ENCODE measurements around the gene SMAP2.

The SMAP2 gene

DNA sequence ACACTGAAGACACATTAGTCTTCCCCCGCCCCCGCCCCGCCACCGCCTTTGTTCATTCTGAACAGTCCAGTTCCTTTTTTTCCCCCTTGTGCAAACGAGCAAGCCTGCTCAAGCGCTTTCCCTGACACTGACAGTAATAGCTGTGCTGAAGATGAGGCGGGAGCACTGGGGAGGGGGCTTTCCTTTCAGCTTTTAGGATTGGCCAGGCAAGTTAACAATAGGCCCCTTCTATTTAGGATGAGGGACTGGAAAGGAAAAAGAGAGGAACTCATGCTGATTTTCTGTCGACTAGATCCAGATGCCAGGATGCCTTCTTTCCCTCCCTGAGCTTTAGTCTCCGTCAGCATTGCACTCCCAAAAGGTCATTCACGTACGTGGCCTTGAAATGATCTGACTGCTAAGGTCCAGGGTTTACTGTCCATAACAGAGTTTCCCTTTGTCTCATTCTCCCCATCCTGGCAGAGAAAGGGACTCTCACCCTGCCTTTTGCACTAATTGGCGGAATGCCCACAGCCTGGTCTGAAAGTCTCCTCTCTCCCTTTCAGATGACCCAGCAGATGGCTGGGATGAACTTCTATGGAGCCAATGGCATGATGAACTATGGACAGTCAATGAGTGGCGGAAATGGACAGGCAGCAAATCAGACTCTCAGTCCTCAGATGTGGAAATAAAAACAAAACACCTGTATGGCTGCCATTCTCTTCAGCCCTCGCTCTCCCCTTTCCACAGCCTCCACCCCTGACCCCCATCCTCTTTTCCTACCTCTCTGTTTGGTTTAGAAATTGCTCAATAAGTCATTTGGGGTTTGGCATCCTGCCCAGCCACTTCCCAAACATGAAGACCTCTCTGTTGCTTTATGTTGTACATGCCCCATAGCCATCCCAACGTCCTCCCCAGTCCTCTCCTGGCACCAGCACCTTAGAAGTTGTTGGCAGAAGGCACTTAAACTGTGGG is 48.2 kb downstream of the SMAP2 start:
- peak; percentile 30 for DNase-seq (ENCODE audit: low spot score)

DNA sequence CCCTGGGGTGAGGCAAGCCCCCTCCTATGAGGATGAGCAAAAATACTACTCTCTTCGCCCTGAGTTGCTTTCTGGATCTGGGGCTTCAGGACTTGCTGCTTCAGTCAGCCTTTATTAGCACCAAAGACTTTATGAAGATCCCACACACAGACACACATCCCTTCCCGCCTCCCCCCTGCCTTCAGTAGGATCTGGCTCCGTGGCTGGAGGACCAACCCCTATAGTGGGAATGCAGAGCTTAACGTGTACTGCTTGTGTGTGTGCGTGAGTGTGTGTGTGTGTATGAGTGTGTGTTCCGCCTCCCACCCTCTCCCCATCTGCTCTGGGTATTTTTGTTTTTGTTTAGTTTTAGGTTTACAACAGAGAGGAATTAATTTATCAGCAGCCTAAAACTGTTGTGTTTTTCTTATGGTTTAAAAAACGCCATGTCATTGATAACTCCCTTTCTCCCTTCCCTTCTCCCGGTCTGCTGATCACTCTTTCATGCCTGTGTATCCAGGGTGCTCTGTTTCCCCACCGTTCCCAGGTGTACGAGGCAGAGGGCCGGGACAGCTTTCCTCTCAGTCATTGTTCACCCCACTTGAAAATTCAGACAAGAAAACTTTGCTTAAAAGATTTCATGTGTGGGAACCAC is 49.2 kb downstream of the SMAP2 start:
- DNase-seq (ENCODE audit: low spot score): no peak

DNA sequence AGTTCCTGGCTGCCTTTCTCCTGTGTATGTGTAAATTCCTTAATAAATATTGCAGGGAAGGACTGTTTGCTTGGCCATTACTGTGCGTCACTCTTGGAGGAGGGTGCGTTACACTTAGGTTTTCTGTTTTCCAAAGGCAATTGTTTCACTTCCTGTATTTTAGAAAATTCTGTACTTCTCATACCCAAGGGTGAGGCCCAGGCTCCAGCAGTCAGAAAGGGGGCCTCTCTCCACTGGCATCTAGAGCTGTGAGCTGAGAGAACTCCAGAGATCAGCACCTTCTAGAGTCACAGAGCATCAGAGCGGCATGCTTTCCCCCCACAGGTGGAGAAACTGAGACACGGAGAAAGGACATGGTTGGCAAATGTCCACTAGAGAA is 49.7 kb downstream of the SMAP2 start:
- no peak for DNase-seq (ENCODE audit: low spot score)

DNA sequence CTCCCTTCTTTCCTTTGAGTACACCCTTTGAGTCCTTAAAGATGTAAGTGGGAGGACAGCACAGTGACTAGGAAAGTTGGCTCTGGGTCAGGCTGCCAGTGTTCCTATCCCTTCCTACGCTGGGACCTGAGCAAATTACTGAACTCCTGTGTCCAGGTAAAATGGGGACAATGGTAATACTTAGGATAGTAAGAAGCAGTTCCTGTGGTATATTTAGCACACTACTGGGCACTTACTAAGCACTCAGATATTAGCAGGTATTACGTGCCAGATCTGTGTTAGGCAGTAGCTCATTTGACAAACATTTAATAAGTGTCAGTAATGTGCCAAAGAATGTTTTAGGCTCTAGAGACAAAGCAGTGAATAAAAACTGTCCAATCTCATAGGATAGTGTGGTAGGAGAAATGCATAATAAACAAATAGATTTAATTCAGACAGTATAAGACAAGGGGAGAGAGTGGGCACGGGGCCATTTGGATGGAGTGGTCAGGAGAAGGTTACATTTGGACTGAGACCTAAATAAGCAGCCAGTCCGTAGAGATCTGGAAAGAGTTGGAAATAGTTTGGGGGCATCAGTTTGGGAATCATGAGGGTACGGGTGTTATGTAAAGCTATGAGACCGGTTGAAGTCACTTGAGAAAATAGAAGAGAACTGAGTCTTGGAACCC is 50.6 kb downstream of the SMAP2 start:
- no peak for DNase-seq (ENCODE audit: low spot score)

DNA sequence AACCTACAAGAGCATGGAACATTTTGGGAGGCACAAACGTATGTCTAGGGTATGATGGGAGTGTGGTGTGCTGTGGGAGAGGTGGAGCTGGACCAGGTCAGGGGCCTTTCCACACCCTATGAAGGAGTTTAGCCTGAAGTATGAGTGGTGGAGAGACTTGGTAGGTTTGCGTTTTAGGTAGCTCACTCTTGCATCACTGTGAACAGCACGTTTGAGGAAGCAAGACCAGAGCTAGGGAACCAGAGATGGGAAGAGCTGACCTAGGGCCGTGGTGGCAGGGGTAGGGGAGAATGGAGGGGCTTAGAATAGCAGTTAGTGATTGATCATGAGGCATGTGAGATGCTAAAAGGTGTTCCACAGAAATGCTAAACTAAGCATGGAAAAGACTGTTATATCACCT is 51.7 kb downstream of the SMAP2 start:
- no peak for DNase-seq (ENCODE audit: low spot score)

DNA sequence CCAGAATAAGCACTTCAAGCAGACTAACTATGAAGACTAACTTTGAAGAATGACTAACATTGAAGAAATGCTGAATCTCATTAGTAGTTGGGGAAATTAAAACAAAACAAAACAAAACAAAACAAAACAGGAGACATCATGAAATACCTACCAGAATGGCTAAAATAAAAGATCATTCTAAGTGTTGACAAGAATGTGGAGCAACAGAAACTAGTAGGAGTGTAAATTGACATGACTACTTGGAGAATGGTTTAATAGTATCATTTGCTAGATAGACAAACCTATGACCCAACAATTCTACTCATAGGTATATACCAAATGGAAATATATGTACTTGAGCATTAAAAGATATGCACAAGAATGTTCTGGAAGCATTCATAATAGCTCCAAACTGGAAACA is 57.9 kb downstream of the SMAP2 start:
- DNase-seq (ENCODE audit: low spot score): no peak

DNA sequence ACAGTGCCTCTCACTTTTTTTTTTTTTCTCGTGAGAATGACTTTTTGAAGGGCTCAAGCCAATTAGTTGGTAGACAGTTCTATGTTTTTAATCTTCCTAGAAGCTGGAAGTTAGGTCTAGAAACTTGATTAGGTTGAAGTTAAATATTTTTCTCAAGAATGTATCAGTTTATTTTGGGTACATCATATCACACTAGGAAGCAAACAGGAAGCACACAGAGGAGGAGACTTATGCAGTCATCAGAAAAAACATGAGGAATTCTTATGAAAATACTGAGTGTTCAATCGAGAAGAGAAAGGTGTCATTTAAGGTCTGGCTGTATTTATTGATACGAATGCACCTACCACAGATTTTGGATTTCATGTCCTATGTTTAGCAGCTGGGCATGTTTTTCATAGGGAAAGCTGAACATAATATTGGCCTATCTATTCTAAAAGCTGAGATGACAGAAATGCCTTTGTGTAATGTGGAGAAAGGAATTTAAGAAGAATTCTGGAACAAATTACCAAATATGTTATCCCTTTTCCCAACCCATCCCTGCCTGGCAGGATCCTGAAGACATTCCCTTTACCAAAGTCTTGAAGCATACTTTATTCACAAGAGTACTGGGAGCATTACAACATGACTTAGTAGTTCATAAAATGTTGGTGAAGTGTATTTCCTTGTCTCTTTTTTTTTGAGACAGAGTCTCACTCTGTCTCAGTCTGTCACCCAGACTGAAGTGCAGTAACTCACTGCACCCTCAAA is 59.3 kb downstream of the SMAP2 start:
- DNase-seq (ENCODE audit: low spot score): no peak

DNA sequence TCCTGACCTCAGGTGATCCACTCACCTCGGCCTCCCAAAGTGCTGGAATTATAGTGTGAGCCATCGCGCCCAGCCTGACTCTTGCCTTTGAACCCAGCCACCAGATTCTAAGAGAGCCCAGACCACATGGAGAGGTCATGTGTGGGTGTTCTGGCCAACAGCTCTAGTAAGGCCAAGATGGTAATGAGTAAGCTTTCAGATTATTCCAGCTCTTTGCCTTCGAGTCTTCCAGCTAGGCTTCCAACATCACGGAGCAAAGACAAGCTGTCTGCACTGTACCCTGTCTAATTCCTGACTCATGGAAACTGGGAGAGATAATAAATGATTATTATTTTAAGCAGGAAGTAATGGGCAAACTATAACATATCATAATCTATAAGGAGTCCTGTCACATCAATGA is 61.9 kb downstream of the SMAP2 start:
- no peak for DNase-seq (ENCODE audit: low spot score)

DNA sequence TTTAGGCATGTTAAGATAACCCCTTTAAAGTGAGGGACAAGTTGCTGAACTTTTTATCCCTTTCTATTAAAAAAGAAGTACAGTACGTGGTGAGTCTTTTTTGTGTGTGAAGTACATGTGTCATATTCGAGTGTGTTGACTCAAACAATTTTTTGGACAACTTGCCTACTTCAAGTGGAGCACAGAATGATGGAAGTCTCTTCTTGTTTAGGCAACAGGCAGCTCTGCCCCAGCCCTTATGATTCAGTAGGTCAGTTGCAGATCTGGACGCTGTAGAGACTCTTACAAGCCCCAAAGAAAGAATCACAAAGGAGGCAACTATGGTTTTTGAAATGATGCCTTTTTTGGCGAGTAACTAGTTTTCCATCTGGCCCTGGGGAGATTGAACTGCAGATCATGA is 62.3 kb downstream of the SMAP2 start:
- DNase-seq (ENCODE audit: low spot score): no peak

DNA sequence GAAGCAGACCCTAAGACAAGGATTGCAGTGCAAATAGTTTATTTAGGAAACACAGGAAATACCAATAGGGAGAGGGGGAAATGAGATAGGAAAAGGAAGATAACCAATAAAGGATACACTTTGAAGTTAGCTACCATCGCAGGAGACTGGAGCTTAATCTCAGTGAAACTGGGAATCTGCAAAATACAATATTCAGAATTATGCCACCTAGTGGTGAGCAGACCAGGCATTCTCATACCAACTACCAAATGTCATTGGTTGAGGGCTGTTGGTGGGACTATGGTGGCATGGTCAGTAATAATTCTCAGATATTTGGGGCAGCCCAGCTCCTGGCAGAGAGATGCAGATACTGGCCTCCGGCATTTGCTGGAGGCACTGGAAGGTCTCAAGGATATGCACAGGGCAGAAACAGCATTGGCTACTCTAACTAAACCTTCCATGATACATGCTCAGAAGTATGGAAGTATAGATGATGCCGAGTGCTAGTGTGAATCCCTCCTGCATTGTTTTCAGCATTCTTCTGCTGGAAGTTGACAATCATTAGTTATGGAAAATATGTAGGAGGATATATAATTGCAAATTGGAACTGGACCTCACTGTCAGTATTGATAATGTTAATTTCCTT is 65.0 kb downstream of the SMAP2 start:
- DNase-seq (ENCODE audit: low spot score): peak; percentile 45

DNA sequence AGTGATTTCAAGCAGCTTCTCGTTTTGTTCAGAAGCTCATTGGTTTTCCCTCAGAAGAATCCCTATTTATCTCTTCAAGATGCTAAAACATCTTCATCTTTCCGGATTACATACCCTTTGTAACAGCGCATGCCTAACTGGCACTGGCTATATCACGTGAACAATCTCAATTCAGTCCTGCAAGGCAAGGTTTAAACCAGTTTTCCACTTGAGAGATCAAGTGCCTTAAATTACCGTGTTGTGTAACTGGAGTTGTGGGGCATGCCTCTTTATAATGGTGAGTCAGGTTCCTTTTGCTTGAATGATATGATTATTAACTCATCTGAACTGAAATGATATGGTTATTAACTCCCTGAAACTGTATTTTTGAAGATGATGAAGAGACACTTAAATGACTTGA is 65.7 kb downstream of the SMAP2 start:
- no peak for DNase-seq (ENCODE audit: low spot score)

DNA sequence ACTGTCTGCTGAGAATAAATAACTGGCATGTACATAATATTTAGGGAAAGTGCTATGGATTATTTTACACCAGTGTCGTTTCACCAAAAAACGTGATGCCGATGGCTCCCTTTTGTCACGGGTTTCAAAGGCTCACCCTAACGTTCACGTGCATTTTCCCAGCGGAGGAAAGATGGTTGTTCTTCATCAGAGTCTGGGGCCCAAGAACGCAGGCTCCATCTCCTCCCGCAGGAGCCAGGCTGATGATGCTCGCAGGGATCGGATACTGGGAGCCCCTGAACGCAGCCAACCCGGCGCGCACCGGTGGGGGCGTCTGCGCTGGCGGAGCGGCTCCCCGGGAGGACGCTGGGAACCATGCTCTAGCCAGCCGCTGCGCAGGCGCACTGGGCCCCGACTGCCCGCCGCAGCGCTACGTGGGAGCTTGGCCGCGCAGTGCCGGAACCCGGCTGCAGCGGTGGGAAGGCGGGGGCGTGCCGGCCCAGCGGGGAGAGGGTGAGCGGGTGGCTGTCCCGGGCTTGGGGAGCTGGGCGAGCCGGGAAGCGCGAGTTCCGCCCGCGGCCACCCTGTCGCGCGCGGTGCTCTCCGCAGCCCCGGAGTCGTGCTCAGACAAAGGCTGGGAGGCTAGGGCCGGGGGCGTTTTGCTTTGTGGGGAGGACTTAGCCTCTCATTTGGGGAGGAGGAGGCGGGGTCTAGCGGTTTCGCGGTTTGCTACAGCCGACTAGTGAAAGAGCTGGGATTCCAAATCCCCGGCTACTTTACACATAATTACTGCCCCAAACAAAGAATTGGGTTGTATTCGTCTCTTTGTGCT is 76.4 kb downstream of the SMAP2 start, which contains the start of gene ZFP69B:
TSS of gene ZFP69B (plus strand) at position 793 of the 811 bp plus-strand sequence. CDS start 486 bp downstream, outside the sequence.
- DNase-seq (ENCODE audit: low spot score): peak; percentile 96

DNA sequence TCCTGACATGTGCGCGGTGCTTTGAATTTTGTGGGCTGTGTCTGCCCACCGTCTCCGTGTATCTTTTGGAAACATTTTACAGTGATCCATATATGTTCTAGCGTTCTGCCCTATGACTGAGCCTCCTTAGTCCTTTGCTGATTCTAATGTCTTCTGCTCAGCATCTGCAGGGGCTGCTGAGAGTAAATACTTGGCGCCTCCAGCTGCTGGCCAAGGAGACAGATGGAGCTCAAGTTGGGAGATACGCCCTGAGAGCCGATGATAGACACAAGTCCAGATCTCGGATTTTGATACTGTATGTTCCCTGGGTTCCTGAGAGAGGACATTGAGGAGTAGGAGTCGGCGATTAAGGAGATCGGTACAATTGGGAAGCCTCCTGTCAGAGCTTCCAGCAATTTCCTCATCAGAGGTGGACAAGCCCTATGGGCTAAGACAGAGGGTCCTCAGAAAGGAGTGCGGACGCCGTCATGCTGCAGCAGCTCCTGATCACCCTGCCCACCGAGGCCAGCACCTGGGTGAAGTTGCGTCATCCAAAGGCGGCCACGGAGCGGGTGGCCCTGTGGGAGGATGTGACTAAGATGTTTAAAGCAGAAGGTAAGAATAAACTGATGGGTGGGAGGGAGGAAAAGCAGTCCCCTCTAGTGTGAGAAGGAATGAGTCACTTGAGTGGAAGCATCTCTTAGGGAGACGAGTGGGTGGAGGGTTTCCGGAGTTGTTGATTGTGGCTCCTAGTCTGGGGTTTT is 77.1 kb downstream of the SMAP2 start:
- peak; percentile 13 for DNase-seq (ENCODE audit: low spot score)

DNA sequence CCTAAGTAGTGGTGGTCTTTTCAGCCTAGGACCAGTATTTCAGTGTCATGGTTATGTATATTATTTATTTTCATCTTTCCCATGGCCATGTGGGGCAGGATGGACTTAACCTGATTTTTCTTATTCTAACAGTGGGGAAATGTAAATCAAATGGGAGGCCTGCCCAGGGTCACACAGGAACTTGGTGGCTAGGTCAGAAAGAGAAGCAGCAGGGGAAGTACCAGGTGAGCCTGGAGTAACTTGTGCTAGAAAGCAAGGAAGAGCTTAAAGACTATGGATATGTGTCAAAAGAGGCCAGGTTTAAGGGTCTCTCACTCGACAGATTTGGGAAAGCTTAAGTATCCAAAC is 77.7 kb downstream of the SMAP2 start:
- DNase-seq (ENCODE audit: low spot score): no peak

DNA sequence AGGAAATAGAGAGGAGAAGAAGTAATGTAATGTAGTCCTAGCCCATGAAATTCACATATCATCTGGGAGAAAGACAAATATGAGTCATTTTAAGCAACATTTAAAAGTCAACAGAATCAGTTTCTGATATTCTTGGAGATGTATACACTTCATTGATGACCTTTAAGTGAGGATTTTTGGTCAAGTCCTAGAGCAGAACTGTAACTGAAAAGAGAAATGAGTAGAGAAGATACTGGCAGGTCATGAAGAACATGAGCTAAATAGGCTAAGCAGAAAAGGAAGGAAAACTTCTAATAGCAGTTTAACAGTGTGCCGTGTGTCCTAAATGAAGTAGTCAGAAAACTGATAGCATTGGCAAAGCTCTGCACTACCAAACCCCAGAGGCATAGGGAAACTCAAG is 81.3 kb downstream of the SMAP2 start:
- no peak for DNase-seq (ENCODE audit: low spot score)

DNA sequence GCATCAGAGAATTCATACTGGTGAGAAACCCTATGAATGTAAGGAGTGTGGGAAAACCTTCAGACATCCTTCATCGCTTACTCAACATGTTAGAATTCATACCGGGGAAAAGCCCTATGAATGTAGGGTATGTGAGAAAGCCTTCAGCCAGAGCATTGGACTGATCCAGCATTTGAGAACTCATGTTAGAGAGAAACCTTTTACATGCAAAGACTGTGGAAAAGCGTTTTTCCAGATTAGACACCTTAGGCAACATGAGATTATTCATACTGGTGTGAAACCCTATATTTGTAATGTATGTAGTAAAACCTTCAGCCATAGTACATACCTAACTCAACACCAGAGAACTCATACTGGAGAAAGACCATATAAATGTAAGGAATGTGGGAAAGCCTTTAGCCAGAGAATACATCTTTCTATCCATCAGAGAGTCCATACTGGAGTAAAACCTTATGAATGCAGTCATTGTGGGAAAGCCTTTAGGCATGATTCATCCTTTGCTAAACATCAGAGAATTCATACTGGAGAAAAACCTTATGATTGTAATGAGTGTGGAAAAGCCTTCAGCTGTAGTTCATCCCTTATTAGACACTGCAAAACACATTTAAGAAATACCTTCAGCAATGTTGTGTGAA is 89.5 kb downstream of the SMAP2 start:
- DNase-seq (ENCODE audit: low spot score): no peak

DNA sequence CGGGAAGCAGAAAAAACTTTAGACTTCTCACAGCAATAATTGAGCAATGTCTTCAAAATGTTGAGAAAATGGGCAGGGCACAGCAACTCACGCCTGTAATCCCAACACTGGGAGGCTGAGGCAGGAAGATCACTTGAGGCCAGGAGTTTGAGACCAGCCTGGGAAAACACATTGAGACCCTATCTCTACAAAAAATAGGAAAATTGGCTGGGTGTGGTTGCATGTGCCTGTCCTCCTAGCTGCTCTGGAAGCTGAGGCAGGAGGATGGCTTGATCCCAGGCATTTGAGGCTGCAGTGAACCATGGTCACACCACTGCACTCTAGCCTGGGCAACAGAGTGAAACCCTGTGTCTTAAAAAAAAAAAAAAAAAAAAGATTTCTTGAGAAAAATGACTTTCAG is 95.8 kb downstream of the SMAP2 start:
- DNase-seq (ENCODE audit: low spot score): no peak
